Loucy (cell line): ENCODE measurements around the gene PKP3.

ENCODE experiments used
- H2AFZ ChIP-seq: fragments of 200-600 bp; sonication (generic); 2 replicates; pipeline ENCODE4 v1.6.0; 2016; ENCODE audit warnings: antibody characterized with exemption, mild to moderate bottlenecking, low read length, moderate library complexity
- H3F3A ChIP-seq: fragments of 200-600 bp; 2 replicates; pipeline ENCODE4 v1.6.0; 2016; ENCODE audit warnings: antibody characterized with exemption, low read depth, mild to moderate bottlenecking
- H3K27me3 ChIP-seq: fragments of 200-600 bp; sonication (generic); 2 replicates; pipeline ENCODE4 v1.6.1; 2014; ENCODE audit warnings: low read length, mild to moderate bottlenecking; ENCODE audit not compliant: insufficient read depth, poor library complexity, severe bottlenecking
- H3K36me3 ChIP-seq: fragments of 200-600 bp; sonication (generic); 2 replicates; pipeline ENCODE4 v1.6.1; 2016; ENCODE audit warnings: low read length; ENCODE audit not compliant: insufficient read depth
- H3K4me1 ChIP-seq: fragments of 200-600 bp; sonication (generic); 2 replicates; pipeline ENCODE4 v1.5.1; 2014; ENCODE audit warnings: low read length, mild to moderate bottlenecking; ENCODE audit not compliant: insufficient read depth, poor library complexity, severe bottlenecking
- H3K4me2 ChIP-seq: fragments of 200-600 bp; sonication (generic); 2 replicates; pipeline ENCODE4 v1.6.0; 2014; ENCODE audit warnings: antibody characterized with exemption, low read length, low read depth, mild to moderate bottlenecking; ENCODE audit not compliant: poor library complexity, severe bottlenecking
- H3K4me3 ChIP-seq: fragments of 200-600 bp; sonication (generic); 2 replicates; pipeline ENCODE4 v1.5.1; 2014; ENCODE audit warnings: low read length, mild to moderate bottlenecking, mixed read lengths; ENCODE audit not compliant: poor library complexity, severe bottlenecking
- H3K79me2 ChIP-seq: fragments of 200-600 bp; sonication (generic); 2 replicates; pipeline ENCODE4 v1.6.1; 2014; ENCODE audit warnings: low read length; ENCODE audit not compliant: insufficient read depth
- H3K9ac ChIP-seq: fragments of 200-600 bp; sonication (generic); 2 replicates; pipeline ENCODE4 v1.6.0; 2014; ENCODE audit warnings: mild to moderate bottlenecking, low read depth, low read length, moderate library complexity; ENCODE audit not compliant: poor library complexity, severe bottlenecking
- H3K9me2 ChIP-seq: fragments of 200-600 bp; sonication (generic); replicated peaks from 2 replicates; pipeline ENCODE4 v1.6.1; 2016; ENCODE audit warnings: low read depth, low read length, mixed read lengths
- H3K9me3 ChIP-seq: fragments of 200-600 bp; sonication (generic); 2 replicates; pipeline ENCODE4 v1.6.1; 2014; ENCODE audit warnings: mild to moderate bottlenecking, antibody characterized with exemption, low read length, low read depth; ENCODE audit not compliant: insufficient read depth
- H4K20me1 ChIP-seq: fragments of 200-600 bp; sonication (generic); 2 replicates; pipeline ENCODE4 v1.6.0; 2014; ENCODE audit warnings: antibody characterized with exemption, low read length, mild to moderate bottlenecking; ENCODE audit not compliant: insufficient read depth, poor library complexity, severe bottlenecking
- CTCF ChIP-seq: fragments of 200-600 bp; sonication (generic); conservative IDR thresholded peaks from 2 replicates; pipeline ENCODE4 v1.5.1; 2014; ENCODE audit warnings: mild to moderate bottlenecking, antibody characterized with exemption, low read length
- EZH2phosphoT487 ChIP-seq: fragments of 200-600 bp; IDR thresholded peaks from 2 replicates; pipeline ENCODE4 v1.6.1; 2018; ENCODE audit warnings: antibody characterized with exemption, mild to moderate bottlenecking, moderate library complexity, borderline replicate concordance

Gene PKP3

GRCh38 chr11:363948-364761 lies 29.9 kb upstream of the PKP3 start:
- Histone ChIP-seq H3K9ac (peak overlapping the region; percentile 65), H3K4me2 (peak overlapping the region; percentile 57), H3K36me3 (no peaks in the 10 kb centered on the region), H3K79me2 (no peaks in the 10 kb centered on the region), H3K4me1 (peaks cover 10% of the 10 kb centered on the region), H3K9me3 (no peaks in the 10 kb centered on the region; the same call in 1 of the 2 replicates), H4K20me1 (no peaks in the 10 kb centered on the region), H3F3A (no peaks in the 10 kb centered on the region), H3K9me2 (no peaks in the 10 kb centered on the region), H3K27me3 (no peaks in the 10 kb centered on the region), H3K4me3 (no peak overlapping the region), H2AFZ (peak overlapping the region; percentile 91)
- TF ChIP-seq CTCF (peak; percentile 66), EZH2phosphoT487 (no peak)

GRCh38 chr11:364991-365725 lies 28.9 kb upstream of the PKP3 start:
- Histone ChIP-seq H3K9me3 (no peaks in the 10 kb centered on the region; the same call in 1 of the 2 replicates), H3K27me3 (no peaks in the 10 kb centered on the region), H3F3A (no peaks in the 10 kb centered on the region), H3K4me1 (peaks cover 5% of the 10 kb centered on the region), H2AFZ (no peak overlapping the region), H3K36me3 (no peaks in the 10 kb centered on the region), H3K79me2 (no peaks in the 10 kb centered on the region), H3K4me2 (no peak overlapping the region), H3K9ac (no peak overlapping the region), H4K20me1 (no peaks in the 10 kb centered on the region), H3K4me3 (no peak overlapping the region), H3K9me2 (no peaks in the 10 kb centered on the region)
- TF ChIP-seq CTCF: no peak
- TF ChIP-seq EZH2phosphoT487: no peak

DNA sequence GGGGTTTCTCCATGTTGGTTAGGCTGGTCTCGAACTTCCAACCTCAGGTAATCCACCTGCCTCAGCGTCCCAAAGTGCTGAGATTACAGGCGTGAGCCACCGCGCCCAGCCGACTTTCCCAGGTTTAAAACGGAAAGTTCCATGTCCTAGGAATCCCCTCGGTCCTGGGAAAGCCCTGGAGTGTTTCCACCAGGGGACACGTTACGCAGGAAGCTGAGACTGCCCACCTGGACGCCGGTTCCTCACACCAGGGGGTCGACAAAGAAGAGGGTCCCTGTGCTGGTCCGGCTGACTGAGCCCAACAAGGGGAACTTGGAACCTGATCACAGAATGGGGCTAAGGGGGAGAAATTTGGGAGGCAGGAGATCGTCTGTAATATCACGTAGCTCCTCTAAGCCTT lies 28.2 kb upstream of the PKP3 start:
- Histone ChIP-seq H3F3A (no peaks in the 10 kb centered on the region), H3K4me1 (peaks cover 5% of the 10 kb centered on the region), H3K4me3 (no peak overlapping the region), H3K79me2 (no peaks in the 10 kb centered on the region), H3K9ac (no peak overlapping the region), H3K27me3 (no peaks in the 10 kb centered on the region), H3K9me3 (no peaks in the 10 kb centered on the region; the same call in 1 of the 2 replicates), H3K4me2 (no peak overlapping the region), H2AFZ (no peak overlapping the region), H3K9me2 (no peaks in the 10 kb centered on the region), H4K20me1 (no peaks in the 10 kb centered on the region), H3K36me3 (no peaks in the 10 kb centered on the region)
- TF ChIP-seq CTCF (no peak), EZH2phosphoT487 (no peak)
